C4-2B (cell line): ENCODE results near the gene EFNA1.

ENCODE experiments used
- H3K27ac ChIP-seq: fragments of 450-650 bp; 2 replicates; pipeline ENCODE4 v1.5.1; 2017
- ZFX ChIP-seq: fragments of 450-650 bp; IDR thresholded peaks from 2 replicates; pipeline ENCODE4 v1.6.1; 2017
- TF ChIP-seq, protein P1 (sequence below): fragments of 450-650 bp; conservative IDR thresholded peaks from 2 replicates; pipeline ENCODE4 v1.5.1; 2017; ENCODE audit warnings: mild to moderate bottlenecking

Gene EFNA1

DNA sequence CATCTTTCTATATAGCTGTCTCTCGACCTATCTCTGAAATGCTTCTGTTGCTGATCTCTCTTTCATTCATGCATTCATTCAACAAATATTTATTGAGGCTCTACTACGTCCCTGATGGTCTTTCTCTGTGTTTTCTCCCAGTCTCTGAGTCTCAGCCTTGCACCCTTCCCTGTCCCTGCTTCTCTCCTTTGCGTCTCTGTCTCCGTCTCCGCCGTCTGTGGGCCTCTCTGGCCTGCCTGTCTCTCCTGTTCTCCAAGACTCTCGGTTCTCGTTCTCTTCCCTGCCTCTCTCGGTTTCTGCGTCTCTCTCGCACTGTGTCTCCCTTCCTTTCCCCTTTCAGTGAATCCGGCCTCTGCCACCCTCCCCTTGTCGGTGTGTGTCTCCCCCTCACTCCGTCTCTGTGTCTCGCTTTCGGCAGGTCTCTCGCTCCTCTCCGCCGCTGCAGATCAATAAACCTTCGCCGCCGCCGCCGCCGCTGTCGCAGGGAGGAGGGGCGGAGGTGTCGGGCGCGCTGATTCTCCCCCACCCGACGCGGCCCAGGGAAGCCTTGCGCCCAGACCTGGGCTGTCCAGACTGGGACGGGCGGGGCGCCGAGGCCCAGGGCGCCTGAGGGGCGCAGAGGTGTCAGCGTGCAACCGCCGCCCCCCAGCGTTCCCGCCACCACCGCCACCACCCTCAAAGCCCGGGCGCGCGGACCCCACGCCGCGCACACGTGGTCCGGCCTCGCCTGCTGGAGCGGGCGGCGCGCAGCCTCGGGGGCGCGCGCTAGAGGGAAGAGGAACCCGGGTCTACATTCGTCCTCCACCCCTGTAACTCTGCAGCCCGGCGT, 46.0 kb upstream of the EFNA1 start:
- H3K27ac ChIP-seq: peak overlapping the region; percentile 82
- TF ChIP-seq ZFX: no peak
- TF ChIP-seq, protein P1, sequence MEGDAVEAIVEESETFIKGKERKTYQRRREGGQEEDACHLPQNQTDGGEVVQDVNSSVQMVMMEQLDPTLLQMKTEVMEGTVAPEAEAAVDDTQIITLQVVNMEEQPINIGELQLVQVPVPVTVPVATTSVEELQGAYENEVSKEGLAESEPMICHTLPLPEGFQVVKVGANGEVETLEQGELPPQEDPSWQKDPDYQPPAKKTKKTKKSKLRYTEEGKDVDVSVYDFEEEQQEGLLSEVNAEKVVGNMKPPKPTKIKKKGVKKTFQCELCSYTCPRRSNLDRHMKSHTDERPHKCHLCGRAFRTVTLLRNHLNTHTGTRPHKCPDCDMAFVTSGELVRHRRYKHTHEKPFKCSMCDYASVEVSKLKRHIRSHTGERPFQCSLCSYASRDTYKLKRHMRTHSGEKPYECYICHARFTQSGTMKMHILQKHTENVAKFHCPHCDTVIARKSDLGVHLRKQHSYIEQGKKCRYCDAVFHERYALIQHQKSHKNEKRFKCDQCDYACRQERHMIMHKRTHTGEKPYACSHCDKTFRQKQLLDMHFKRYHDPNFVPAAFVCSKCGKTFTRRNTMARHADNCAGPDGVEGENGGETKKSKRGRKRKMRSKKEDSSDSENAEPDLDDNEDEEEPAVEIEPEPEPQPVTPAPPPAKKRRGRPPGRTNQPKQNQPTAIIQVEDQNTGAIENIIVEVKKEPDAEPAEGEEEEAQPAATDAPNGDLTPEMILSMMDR: no peak

- TF ChIP-seq ZFX: no peak
- TF ChIP-seq, protein P1: no peak
- peak overlapping the region; percentile 82 for H3K27ac ChIP-seq
Measured at GRCh38 chr1:155082301-155083051, 45.2 kb upstream of the EFNA1 start.

- peak overlapping the region; percentile 82 for H3K27ac ChIP-seq
- no peak for TF ChIP-seq ZFX
- TF ChIP-seq, protein P1: no peak
Measured at GRCh38 chr1:155083052-155083541, 44.6 kb upstream of the EFNA1 start.

- TF ChIP-seq ZFX: no peak
- TF ChIP-seq, protein P1: no peak
- peak overlapping the region; percentile 82 for H3K27ac ChIP-seq
Measured at GRCh38 chr1:155083865-155084721, 43.6 kb upstream of the EFNA1 start.

DNA sequence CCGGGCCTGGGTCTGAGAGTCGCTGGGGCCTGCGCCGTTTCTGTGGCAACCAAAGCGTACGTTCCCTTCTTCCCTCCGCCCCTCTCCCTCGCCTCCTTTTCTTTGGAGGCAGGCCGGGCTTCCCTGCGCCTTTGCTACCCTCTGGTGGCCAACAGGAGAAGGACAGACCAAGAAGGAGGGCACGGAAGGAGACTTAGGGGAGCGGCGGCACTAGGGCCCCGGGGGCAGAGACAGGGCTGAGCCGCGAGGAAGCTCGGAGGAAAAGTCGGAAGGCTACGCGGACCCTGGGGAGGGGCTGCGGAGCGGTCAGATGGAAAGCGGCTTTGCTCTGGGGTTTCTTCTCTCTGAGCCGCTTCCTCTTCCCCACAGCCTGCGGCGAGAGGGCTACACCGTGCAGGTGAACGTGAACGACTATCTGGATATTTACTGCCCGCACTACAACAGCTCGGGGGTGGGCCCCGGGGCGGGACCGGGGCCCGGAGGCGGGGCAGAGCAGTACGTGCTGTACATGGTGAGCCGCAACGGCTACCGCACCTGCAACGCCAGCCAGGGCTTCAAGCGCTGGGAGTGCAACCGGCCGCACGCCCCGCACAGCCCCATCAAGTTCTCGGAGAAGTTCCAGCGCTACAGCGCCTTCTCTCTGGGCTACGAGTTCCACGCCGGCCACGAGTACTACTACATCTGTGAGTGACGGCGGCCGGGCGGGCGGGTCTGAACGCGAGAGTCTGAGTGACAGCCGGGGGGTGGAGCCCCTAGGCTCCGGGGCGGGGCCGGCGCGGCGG, 42.8 kb upstream of the EFNA1 start:
- TF ChIP-seq, protein P1: peak; percentile 95
- no peak for TF ChIP-seq ZFX
- peak overlapping the region; percentile 82 for H3K27ac ChIP-seq

DNA sequence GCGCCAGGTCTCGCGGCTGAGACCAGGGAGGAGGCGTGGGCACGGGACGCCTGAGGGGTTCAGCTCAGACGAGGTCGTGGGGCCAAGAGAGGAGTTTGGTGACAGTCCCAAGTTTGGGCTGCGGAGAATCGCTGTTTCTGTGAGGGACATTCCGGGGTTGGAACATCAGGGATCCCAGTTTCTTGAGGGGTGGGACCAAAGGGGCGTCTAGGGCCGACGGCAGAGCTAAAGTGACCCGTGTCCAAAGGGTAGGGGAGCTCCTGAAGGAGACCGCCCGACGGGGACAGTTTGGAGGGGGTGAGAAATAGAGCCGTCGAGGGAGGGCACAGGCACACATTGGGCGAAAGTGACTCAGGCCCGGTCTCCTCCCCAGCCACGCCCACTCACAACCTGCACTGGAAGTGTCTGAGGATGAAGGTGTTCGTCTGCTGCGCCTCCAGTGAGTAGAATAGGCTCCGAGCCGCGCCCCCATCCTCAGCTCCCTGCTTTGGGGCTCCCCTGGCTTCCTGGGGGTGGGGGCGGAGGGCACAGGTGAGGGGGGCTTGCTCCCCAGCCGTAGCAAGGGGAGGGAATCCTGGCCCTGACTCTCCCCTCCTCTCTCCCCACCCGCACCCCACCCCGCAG, 42.1 kb upstream of the EFNA1 start:
- H3K27ac ChIP-seq: peak overlapping the region; percentile 82
- no peak for TF ChIP-seq ZFX
- TF ChIP-seq, protein P1: no peak
